HepG2 (cell line): Measurements from ENCODE around the gene EPB42. TPM values are rescaled to one million over a fixed set of nuclear protein-coding genes. Genes with fewer than 3 reads are reported as not detected.

ENCODE experiments used
- AGO1 ChIP-seq: fragments of 200-400 bp; formaldehyde crosslinking; IDR thresholded peaks from 2 replicates; pipeline ENCODE4 v1.6.1; 2017; ENCODE audit warnings: mild to moderate bottlenecking, low read depth, low read length, moderate library complexity; ENCODE audit not compliant: poor library complexity, severe bottlenecking
- BRCA1 ChIP-seq: sonication (generic); formaldehyde crosslinking; IDR thresholded peaks from 2 replicates; pipeline ENCODE4 v1.4.0; 2020; ENCODE audit warnings: missing genetic modification reagents
- FLYWCH1 ChIP-seq: sonication (generic); formaldehyde crosslinking; IDR thresholded peaks from 2 replicates; pipeline ENCODE4 v1.8.1; 2023; ENCODE audit warnings: mild to moderate bottlenecking, missing genetic modification reagents
- GFI1 ChIP-seq: sonication (generic); formaldehyde crosslinking; IDR thresholded peaks from 2 replicates; pipeline ENCODE4 v1.5.0; 2020; ENCODE audit warnings: missing genetic modification reagents, mild to moderate bottlenecking, borderline replicate concordance
- GZF1 ChIP-seq: sonication (generic); formaldehyde crosslinking; IDR thresholded peaks from 2 replicates; pipeline ENCODE4 v1.5.1; 2020; ENCODE audit warnings: mild to moderate bottlenecking, missing genetic modification reagents
- HOXA9 ChIP-seq: sonication (generic); formaldehyde crosslinking; IDR thresholded peaks from 2 replicates; pipeline ENCODE4 v1.8.1; 2022; ENCODE audit warnings: missing genetic modification reagents, mild to moderate bottlenecking, moderate library complexity, borderline replicate concordance
- IRF1 ChIP-seq: sonication (generic); formaldehyde crosslinking; IDR thresholded peaks from 2 replicates; pipeline ENCODE4 v1.4.0; 2020; ENCODE audit warnings: low read depth, mild to moderate bottlenecking, missing genetic modification reagents
- KDM5B ChIP-seq: sonication (generic); formaldehyde crosslinking; IDR thresholded peaks from 2 replicates; pipeline ENCODE4 v1.4.0; 2020; ENCODE audit warnings: missing genetic modification reagents, mild to moderate bottlenecking, borderline replicate concordance
- NCOA1 ChIP-seq: sonication (generic); formaldehyde crosslinking; IDR thresholded peaks from 2 replicates; pipeline ENCODE4 v1.9.0; 2021; ENCODE audit warnings: missing genetic modification reagents
- RBFOX2 ChIP-seq: fragments of 200-400 bp; formaldehyde crosslinking; IDR thresholded peaks from 2 replicates; pipeline ENCODE4 v1.6.1; 2017; ENCODE audit warnings: low read depth, mild to moderate bottlenecking, low read length
- REST ChIP-seq, 2 experiments: IDR thresholded peaks; 2 replicates each; pipeline ENCODE4 v1.6.1; 2011 to 2012; ENCODE audit warnings: low read length in 2 of 2, borderline replicate concordance in 1 of 2, low read depth in 1 of 2, mild to moderate bottlenecking in 1 of 2, moderate library complexity in 1 of 2
- SMAD3 ChIP-seq: sonication (generic); formaldehyde crosslinking; IDR thresholded peaks from 2 replicates; pipeline ENCODE4 v1.4.0; 2020; ENCODE audit warnings: missing genetic modification reagents
- SNAI1 ChIP-seq: sonication (generic); formaldehyde crosslinking; IDR thresholded peaks from 2 replicates; pipeline ENCODE4 v1.5.0; 2020; ENCODE audit warnings: mild to moderate bottlenecking, missing genetic modification reagents, borderline replicate concordance
- TSC22D2 ChIP-seq: sonication (generic); formaldehyde crosslinking; IDR thresholded peaks from 2 replicates; pipeline ENCODE4 v1.5.1; 2020; ENCODE audit warnings: missing genetic modification reagents, mild to moderate bottlenecking, borderline replicate concordance
- U2AF2 ChIP-seq: fragments of 200-400 bp; formaldehyde crosslinking; IDR thresholded peaks from 2 replicates; pipeline ENCODE4 v1.6.1; 2017; ENCODE audit warnings: low read depth, mild to moderate bottlenecking, low read length
- ZBTB8A ChIP-seq: sonication (generic); formaldehyde crosslinking; IDR thresholded peaks from 2 replicates; pipeline ENCODE4 v1.4.0; 2020; ENCODE audit warnings: mild to moderate bottlenecking, low read depth, missing genetic modification reagents, borderline replicate concordance
- ZNF180 ChIP-seq: sonication (generic); formaldehyde crosslinking; IDR thresholded peaks from 2 replicates; pipeline ENCODE4 v1.4.0; 2020; ENCODE audit warnings: low read depth, missing genetic modification reagents, borderline replicate concordance
- ZNF224 ChIP-seq: sonication (generic); formaldehyde crosslinking; IDR thresholded peaks from 2 replicates; pipeline ENCODE4 v1.5.0; 2020; ENCODE audit warnings: mild to moderate bottlenecking, missing genetic modification reagents
- ZNF33B ChIP-seq: sonication (generic); formaldehyde crosslinking; IDR thresholded peaks from 2 replicates; pipeline ENCODE4 v1.5.1; 2020; ENCODE audit warnings: mild to moderate bottlenecking, missing genetic modification reagents
- ZNF629 ChIP-seq: sonication (generic); formaldehyde crosslinking; conservative IDR thresholded peaks from 2 replicates; pipeline ENCODE4 v1.5.0; 2020; ENCODE audit warnings: missing genetic modification reagents
- ZNF775 ChIP-seq: sonication (generic); formaldehyde crosslinking; IDR thresholded peaks from 2 replicates; pipeline ENCODE4 v1.4.0; 2020; ENCODE audit warnings: missing genetic modification reagents, mild to moderate bottlenecking, moderate library complexity, borderline replicate concordance
- ZNF839 ChIP-seq: sonication (generic); formaldehyde crosslinking; IDR thresholded peaks from 2 replicates; pipeline ENCODE4 v1.4.0; 2020; ENCODE audit warnings: missing genetic modification reagents, mild to moderate bottlenecking, borderline replicate concordance
- polyA plus RNA-seq, 8 experiments: library from polyadenylated mRNA; depleted of rRNA in 3 of 8; stranded (reverse) in 7 of 8; unstranded in 1 of 8; fragments of >200 nt; fragmentation: Illumina TruSeq in 4 of 8; extraction: Trizol in 4 of 8; gene quantifications; 2 replicates each; pipeline versions ENCODE4 v1.2.1 to v1.2.3, GENCODE V29; 2011 to 2016; ENCODE audit warnings: low read depth in 4 of 8, missing spikeins in 1 of 8, mixed read lengths in 1 of 8; ENCODE audit not compliant: insufficient read depth in 1 of 8
- total RNA-seq, 5 experiments: library from RNA; depleted of rRNA; stranded (reverse); fragments of >200 nt; fragmentation: Illumina TruSeq; extraction: Trizol; gene quantifications; 2 replicates each; pipeline ENCODE4 v1.2.3, GENCODE V29; 2016; ENCODE audit warnings: low read depth in 1 of 5
- TF ChIP-seq, protein P1 (sequence below): sonication (generic); formaldehyde crosslinking; IDR thresholded peaks from 2 replicates; pipeline ENCODE4 v1.5.1; 2020; ENCODE audit warnings: mild to moderate bottlenecking, moderate library complexity, missing genetic modification reagents

EPB42 gene
- total and polyA plus RNA-seq, 2 of the 13 experiments (the other 11 are each of a cell fraction or from before 2014, with no cell fraction given): not detected

DNA sequence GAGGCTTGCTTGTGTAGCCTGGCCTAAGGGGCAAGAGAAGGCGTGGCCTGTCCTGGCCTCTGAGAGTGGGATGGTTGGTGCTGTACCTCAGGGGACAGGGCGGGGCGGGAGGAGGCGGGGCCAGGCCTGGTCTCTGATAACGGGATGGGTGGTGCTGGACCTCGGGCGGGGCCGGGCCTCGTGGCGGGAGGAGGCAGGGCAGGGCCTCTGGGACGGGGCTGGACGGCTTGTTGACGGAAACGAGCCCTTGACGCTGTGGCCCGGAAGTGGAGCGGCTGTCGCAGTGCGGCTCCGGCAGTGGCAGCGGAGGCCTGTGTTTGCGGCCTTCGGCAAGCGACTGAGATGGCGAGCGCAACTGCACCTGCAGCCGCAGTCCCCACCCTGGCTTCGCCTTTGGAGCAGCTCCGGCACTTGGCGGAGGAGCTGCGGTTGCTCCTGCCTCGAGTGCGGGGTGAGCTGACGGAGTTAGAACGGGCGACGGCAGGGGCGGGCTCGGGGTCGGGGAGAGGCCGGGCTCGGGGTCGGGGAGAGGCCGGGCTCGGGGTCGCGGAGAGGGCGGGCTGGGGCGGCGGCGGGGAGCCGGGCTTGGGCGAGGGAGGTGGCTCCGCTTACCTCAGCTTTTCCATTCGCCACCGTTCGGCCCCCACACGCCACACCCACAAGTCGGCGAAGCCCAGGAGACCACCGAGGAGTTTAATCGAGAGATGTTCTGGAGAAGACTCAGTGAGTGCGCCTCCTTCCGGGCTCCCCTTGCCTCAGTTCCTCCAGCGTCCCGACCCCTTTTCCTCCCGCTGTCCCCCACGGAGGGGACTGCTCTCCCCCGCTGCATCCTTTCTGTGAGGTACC is 35.4 kb downstream of the EPB42 start, which contains the start of gene CCNDBP1 (continued):
- TF ChIP-seq NCOA1 (CRISPR knock-in tag) (no peak), FLYWCH1 (no peak), ZNF33B (no peak), KDM5B (peak; percentile 83; the same call in 1 of the 2 replicates), GZF1 (CRISPR knock-in tag) (peak; percentile 85; the same call in 1 of the 2 replicates), SMAD3 (CRISPR knock-in tag) (no peak), ZNF224 (CRISPR knock-in tag) (no peak), SNAI1 (CRISPR knock-in tag) (no peak), ZNF839 (CRISPR knock-in tag) (no peak), ZNF629 (CRISPR knock-in tag) (no peak), U2AF2 (no peak), HOXA9 (CRISPR knock-in tag) (0 out of 2 replicates have a peak, but pooled peaks have one; percentile 35), ZBTB8A (CRISPR knock-in tag) (no peak), IRF1 (CRISPR knock-in tag) (peak; percentile 81; the same call in 1 of the 2 replicates), TSC22D2 (no peak; the same call in 1 of the 2 replicates), ZNF775 (CRISPR knock-in tag) (no peak), ZNF180 (CRISPR knock-in tag) (no peak), BRCA1 (CRISPR knock-in tag) (peak; percentile 48; the same call in 1 of the 2 replicates), REST (IDR thresholded peaks at IDR 0.05; ENCODE audit: borderline replicate concordance in 1 of 2, low read depth in 1 of 2, low read length in 2 of 2) (no peak; a peak in 1 of 4 replicates), RBFOX2 (peak; percentile 95), AGO1 (peak; percentile 74), GFI1 (CRISPR knock-in tag) (no peak)
- TF ChIP-seq, protein P1, sequence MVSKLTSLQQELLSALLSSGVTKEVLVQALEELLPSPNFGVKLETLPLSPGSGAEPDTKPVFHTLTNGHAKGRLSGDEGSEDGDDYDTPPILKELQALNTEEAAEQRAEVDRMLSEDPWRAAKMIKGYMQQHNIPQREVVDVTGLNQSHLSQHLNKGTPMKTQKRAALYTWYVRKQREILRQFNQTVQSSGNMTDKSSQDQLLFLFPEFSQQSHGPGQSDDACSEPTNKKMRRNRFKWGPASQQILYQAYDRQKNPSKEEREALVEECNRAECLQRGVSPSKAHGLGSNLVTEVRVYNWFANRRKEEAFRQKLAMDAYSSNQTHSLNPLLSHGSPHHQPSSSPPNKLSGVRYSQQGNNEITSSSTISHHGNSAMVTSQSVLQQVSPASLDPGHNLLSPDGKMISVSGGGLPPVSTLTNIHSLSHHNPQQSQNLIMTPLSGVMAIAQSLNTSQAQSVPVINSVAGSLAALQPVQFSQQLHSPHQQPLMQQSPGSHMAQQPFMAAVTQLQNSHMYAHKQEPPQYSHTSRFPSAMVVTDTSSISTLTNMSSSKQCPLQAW: peak; percentile 59; the same call in 1 of the 2 replicates
